GM06990 (cell line): Measurements from ENCODE around the gene FOXN3.
A peak's percentile ranks its signal among the peaks of the same experiment; 100 is the strongest.

Experiments
- DNase-seq: peaks from one replicate; pipeline ENCODE4 v3.0.0-alpha.2; 2011; ENCODE audit not compliant: insufficient read length; ENCODE audit errors: extremely low read depth
- H3K27me3 ChIP-seq: replicated peaks from 2 replicates; pipeline ENCODE4 v1.6.0; 2011; ENCODE audit warnings: low read length; ENCODE audit not compliant: control insufficient read depth, insufficient read depth
- H3K36me3 ChIP-seq: 2 replicates; pipeline ENCODE4 v1.5.1; 2011; ENCODE audit warnings: low read length; ENCODE audit not compliant: control insufficient read depth, insufficient read depth
- H3K4me3 ChIP-seq: replicated peaks from 2 replicates; pipeline ENCODE4 v1.5.1; 2011; ENCODE audit warnings: low read depth, mild to moderate bottlenecking, control low read depth, low read length
- TF ChIP-seq, protein P1 (sequence below): IDR thresholded peaks from 2 replicates; pipeline ENCODE4 v1.5.1; 2011; ENCODE audit warnings: low read length, control low read depth, mild to moderate bottlenecking, inconsistent platforms; ENCODE audit not compliant: insufficient read depth, poor library complexity, severe bottlenecking

The FOXN3 gene

DNA sequence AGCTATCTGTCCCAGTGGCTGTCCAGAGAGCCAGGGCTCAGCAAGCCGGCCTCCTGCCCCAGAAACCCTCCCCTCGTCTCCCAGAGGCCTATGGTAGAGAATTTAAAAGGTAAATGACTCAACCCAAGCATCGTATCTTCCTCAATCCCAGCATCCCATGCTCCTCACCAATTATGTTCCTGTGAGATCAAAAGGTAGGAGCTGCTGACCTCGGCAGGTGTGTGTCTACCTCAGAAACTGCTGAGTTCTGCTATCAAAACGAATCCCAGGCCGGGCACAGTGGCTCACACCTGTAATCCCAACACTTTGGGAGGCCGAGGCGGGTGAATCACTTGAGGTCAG, 49.3 kb downstream of the FOXN3 start:
- Histone ChIP-seq H3K36me3 (no peaks in the 10 kb centered on the region), H3K4me3 (no peak overlapping the region), H3K27me3 (no peaks in the 10 kb centered on the region)
- DNase-seq, result no peak
- TF ChIP-seq, protein P1, sequence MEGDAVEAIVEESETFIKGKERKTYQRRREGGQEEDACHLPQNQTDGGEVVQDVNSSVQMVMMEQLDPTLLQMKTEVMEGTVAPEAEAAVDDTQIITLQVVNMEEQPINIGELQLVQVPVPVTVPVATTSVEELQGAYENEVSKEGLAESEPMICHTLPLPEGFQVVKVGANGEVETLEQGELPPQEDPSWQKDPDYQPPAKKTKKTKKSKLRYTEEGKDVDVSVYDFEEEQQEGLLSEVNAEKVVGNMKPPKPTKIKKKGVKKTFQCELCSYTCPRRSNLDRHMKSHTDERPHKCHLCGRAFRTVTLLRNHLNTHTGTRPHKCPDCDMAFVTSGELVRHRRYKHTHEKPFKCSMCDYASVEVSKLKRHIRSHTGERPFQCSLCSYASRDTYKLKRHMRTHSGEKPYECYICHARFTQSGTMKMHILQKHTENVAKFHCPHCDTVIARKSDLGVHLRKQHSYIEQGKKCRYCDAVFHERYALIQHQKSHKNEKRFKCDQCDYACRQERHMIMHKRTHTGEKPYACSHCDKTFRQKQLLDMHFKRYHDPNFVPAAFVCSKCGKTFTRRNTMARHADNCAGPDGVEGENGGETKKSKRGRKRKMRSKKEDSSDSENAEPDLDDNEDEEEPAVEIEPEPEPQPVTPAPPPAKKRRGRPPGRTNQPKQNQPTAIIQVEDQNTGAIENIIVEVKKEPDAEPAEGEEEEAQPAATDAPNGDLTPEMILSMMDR, result no peak

DNA sequence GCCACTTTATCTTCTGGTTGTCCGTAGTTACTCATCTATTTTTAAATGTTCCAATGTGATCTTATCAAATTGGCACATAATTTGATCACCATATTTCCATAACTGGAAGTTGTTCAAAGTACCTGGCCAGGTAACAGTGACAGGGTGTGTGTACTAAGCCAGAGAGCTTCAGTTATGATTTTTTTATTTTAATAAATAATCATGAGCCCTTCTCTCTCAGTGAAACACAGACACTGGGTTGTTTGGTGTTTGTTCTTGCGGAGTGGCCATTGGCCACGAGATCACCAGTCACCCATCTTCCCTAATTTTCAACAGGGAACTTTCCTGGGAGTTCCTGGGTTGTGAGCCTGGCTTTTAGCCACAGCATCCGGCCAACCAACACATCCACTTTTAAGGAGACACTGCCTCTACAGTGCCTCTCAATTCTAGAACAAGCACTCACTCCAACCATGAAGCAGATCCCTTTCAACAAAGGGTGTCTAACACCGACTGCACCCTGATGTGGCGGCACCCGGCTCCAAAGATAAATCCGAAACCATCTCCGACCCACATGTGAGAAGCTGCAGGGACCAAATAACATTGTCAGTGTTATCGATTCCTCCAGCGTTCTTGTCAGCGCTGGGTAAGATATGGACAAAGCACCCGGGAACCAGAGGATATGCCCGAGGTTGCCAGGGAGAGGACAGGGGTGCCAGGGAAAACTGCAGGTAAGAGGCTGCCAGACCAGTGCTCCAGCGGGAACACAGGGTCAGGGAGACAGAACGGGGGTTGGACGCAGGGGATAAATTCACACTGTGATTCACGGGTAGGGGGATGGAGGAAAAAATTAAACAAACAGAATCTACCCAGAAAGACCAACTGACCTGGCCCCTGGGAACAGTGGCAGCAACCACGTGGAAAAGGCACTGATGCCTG, 49.9 kb downstream of the FOXN3 start:
- DNase-seq, result no peak
- TF ChIP-seq, protein P1, result no peak

DNA sequence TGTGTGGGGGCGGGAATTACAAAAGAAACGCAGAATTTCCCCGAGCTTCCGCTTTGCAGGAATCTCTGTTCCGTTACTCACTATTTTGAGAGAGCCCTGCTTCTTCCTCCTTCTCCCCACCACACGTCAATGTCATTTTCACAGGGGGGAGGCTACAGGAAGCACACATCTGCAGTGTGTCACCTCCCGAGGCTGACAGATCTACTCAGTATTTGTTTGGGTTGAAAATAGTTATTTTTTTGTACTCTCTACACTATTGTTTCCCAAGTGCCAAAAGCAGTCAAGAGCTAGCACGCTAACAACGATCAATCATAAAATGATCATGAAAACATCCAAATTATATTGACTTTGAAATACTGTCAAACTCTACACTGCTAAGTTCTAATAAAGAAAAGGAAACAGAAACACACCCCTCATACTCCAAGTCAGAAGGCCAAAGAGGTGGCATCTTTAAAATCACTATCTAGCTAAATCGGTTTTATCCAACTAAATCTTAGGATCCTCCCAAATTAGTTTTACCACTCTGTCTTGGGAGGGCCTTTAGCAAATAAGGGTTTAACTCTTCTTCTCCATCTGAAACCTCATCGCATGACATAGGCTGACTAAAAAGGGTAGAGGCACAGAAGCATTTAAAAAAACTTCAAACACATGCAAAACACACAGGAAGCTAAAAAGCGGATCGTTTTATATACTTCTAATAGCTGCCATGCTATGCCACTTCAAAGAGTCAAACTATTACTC, 51.8 kb downstream of the FOXN3 start:
- DNase-seq, result peak; percentile 57
- TF ChIP-seq, protein P1, result no peak
- peak overlapping the region; percentile 53 for H3K4me3 ChIP-seq
- H3K27me3 ChIP-seq, result no peaks in the 10 kb centered on the region
- no peaks in the 10 kb centered on the region for H3K36me3 ChIP-seq

More for the DNA sequence above, 49.9 kb downstream of the FOXN3 start:
- H3K27me3 ChIP-seq, result no peaks in the 10 kb centered on the region
- H3K36me3 ChIP-seq, result no peaks in the 10 kb centered on the region
- H3K4me3 ChIP-seq, result no peak overlapping the region

DNA sequence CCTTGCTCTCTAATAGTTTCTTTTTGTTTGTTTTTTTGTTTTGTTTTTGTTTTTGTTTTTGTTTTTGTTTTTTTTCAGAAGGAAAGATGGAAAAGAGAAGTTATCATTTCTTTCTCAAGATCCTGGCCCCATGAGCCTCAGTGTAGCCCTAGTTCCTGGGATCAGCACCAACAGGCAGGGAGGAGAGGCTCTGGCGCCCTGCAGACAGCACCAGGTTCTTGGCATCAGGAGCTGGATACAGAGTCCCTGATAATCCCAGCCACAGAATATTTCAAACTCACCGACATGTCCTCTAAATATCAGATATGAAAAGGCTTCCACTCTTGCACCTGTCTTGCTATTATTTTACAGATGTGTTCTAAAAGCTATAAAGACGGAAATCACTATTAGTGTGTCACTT, 52.7 kb downstream of the FOXN3 start:
- no peaks in the 10 kb centered on the region for H3K27me3 ChIP-seq
- DNase-seq, result no peak
- H3K4me3 ChIP-seq, result peak overlapping the region; percentile 53
- TF ChIP-seq, protein P1, result no peak
- no peaks in the 10 kb centered on the region for H3K36me3 ChIP-seq

DNA sequence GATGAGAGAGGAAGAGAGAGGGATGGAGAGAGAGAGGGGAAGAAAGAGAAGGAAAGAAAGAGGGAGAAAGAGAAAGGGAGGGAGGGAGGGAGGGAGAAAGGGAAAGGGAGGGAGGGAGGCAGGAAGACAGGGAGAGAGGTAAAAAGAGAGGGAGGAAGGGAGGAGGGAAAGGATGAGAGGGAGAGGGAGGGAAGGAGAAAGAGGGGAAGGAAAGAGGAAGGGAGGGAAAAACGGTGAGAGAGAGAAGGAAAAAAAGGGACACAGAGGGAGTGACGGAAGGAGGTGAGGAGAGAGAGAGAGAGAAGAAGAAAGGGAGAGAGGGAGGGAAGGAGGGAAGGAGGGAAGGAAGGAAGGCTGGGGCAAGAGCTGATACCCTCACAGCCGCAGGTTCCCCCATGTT, 56.8 kb downstream of the FOXN3 start:
- TF ChIP-seq, protein P1, result no peak
- Histone ChIP-seq H3K27me3 (no peaks in the 10 kb centered on the region), H3K36me3 (no peaks in the 10 kb centered on the region), H3K4me3 (no peak overlapping the region)
- DNase-seq, result no peak
